GM21717 (cell line): ENCODE data around the gene TEAD3.

Experiments
- ATAC-seq: cut with Tn5 transposase; IDR thresholded peaks from one replicate; pipeline ENCODE4 v1.9.1; 2021; ENCODE audit warnings: mild to moderate bottlenecking, moderate library complexity; ENCODE audit not compliant: unreplicated experiment

Gene TEAD3

GRCh38 chr6:35492974-35493284 lies 4.0 kb downstream of the TEAD3 start:
- ATAC-seq, result no peak

- ATAC-seq, result no peak
Observed at GRCh38 chr6:35492258-35492973, 4.5 kb downstream of the TEAD3 start.

- no peak for ATAC-seq
Observed at GRCh38 chr6:35491558-35492257, 5.2 kb downstream of the TEAD3 start.

- no peak for ATAC-seq
Observed at GRCh38 chr6:35490821-35491557, 5.9 kb downstream of the TEAD3 start.

GRCh38 chr6:35489995-35490791 lies 6.7 kb downstream of the TEAD3 start:
- ATAC-seq, result no peak

GRCh38 chr6:35489066-35489465 lies 7.8 kb downstream of the TEAD3 start:
- no peak for ATAC-seq

GRCh38 chr6:35488517-35488862 lies 8.4 kb downstream of the TEAD3 start:
- ATAC-seq, result no peak

GRCh38 chr6:35487658-35488516 lies 9.0 kb downstream of the TEAD3 start:
- ATAC-seq, result no peak

GRCh38 chr6:35486005-35486925 lies 10.6 kb downstream of the TEAD3 start:
- ATAC-seq, result no peak

- ATAC-seq, result no peak
Observed at GRCh38 chr6:35485402-35485877, 11.4 kb downstream of the TEAD3 start.

GRCh38 chr6:35484921-35485392 lies 11.9 kb downstream of the TEAD3 start:
- no peak for ATAC-seq

- ATAC-seq, result no peak
Observed at GRCh38 chr6:35483893-35484645, 12.8 kb downstream of the TEAD3 start.

- ATAC-seq, result no peak
Observed at GRCh38 chr6:35483490-35483889, 13.4 kb downstream of the TEAD3 start.

- no peak for ATAC-seq
Observed at GRCh38 chr6:35483062-35483461, 13.8 kb downstream of the TEAD3 start.

- ATAC-seq, result no peak
Observed at GRCh38 chr6:35481226-35481625, 15.7 kb downstream of the TEAD3 start.

- ATAC-seq, result no peak
Observed at GRCh38 chr6:35480176-35480575, 16.7 kb downstream of the TEAD3 start.

GRCh38 chr6:35478259-35478658 lies 18.6 kb downstream of the TEAD3 start:
- ATAC-seq, result no peak

GRCh38 chr6:35477551-35478179 lies 19.2 kb downstream of the TEAD3 start:
- no peak for ATAC-seq
